Heart left ventricle (tissue), 16 donors: Measurements from ENCODE around the gene VWC2L. TPM values are rescaled to one million over a fixed set of nuclear protein-coding genes. Genes with fewer than 3 reads are reported as not detected.

ENCODE experiments used
- ATAC-seq, 4 donors: fragments of 200-7000 bp; cut with Tn5 transposase; one replicate each; pipeline ENCODE4 v1.9.1; 2020 to 2022; ENCODE audit warnings: moderate library complexity in 4 of 4, mild to moderate bottlenecking in 3 of 4, moderate number of reproducible peaks in 1 of 4
- DNase-seq, 5 donors: peaks; one replicate each; pipeline ENCODE4 v3.0.0-alpha.2; 2020
- H3K27ac ChIP-seq, 12 donors: fragments of 200-600 bp; sonication (generic) in 4 of 12; one replicate each; pipeline versions ENCODE4 v1.5.0 to v1.8.0; 2016 to 2022; ENCODE audit warnings: mild to moderate bottlenecking in 2 of 12
- H3K27me3 ChIP-seq, 9 donors: fragments of 200-600 bp; sonication (generic) in 2 of 9; one replicate each; pipeline versions ENCODE4 v1.5.1 to v1.8.0; 2016 to 2022; ENCODE audit warnings: mild to moderate bottlenecking in 3 of 9
- H3K36me3 ChIP-seq, 9 donors: fragments of 200-600 bp; sonication (generic) in 2 of 9; one replicate each; pipeline versions ENCODE4 v1.5.0 to v1.8.0; 2018 to 2022; ENCODE audit warnings: mild to moderate bottlenecking in 2 of 9
- H3K4me1 ChIP-seq, 12 donors: fragments of 200-600 bp; sonication (generic) in 4 of 12; one replicate each; pipeline versions ENCODE4 v1.5.0 to v1.8.0; 2016 to 2022; ENCODE audit warnings: mild to moderate bottlenecking in 3 of 12
- H3K4me3 ChIP-seq, 12 donors: fragments of 200-600 bp; sonication (generic) in 4 of 12; one replicate each; pipeline versions ENCODE4 v1.5.0 to v1.8.0; 2017 to 2022; ENCODE audit warnings: mild to moderate bottlenecking in 9 of 12, moderate library complexity in 4 of 12
- H3K9me3 ChIP-seq, 12 donors: fragments of 200-600 bp; sonication (generic) in 4 of 12; one replicate each; pipeline versions ENCODE4 v1.5.0 to v1.8.0; 2016 to 2022; ENCODE audit warnings: mild to moderate bottlenecking in 1 of 12
- POLR2A ChIP-seq, 2 donors: fragments of 450-650 bp; IDR thresholded peaks; one replicate each; pipeline ENCODE4 v1.6.1; 2017; ENCODE audit warnings: antibody characterized with exemption in 2 of 2, mild to moderate bottlenecking in 2 of 2, moderate library complexity in 2 of 2
- WGBS, 4 donors: extraction: QIAGEN DNeasy Blood & Tissue Kit in 2 of 4; methylation state at CpG; one replicate each; pipeline versions ENCODE4 v1.1.5 to v1.1.7; 2013 to 2018; 5-methylcytosine and 5-hydroxymethylcytosine counted together
- intact Hi-C, 10 donors: fragments of 100-400 bp; cut with DNase I; formaldehyde crosslinking; loops; one replicate each; pipeline versions ENCODE4 v1.11.1 to v1.14.2; 2022
- polyA plus RNA-seq, 2 donors: library from polyadenylated mRNA; stranded (reverse); fragments of 200-250 nt; gene quantifications; one replicate each; pipeline ENCODE4 v1.2.3, GENCODE V29; 2013
- total RNA-seq, 9 donors: library from RNA; depleted of rRNA in 2 of 9; stranded (reverse); fragments of >200 nt in 2 of 9; fragmentation: NEBNext Ultra II Directional in 3 of 9; extraction: Animal tissue kit (Norgen Biotek cat#: 25700) in 3 of 9; gene quantifications; one replicate each; pipeline versions ENCODE4 v1.1.0 to v1.2.4, GENCODE V29; 2016 to 2023
- TF ChIP-seq, protein P1 (sequence below), 12 donors: fragments of 200-600 bp; sonication (generic) in 4 of 12; IDR thresholded peaks; one replicate each; pipeline versions ENCODE4 v1.5.0 to v1.8.0; 2018 to 2022; ENCODE audit warnings: antibody characterized with exemption in 12 of 12, mild to moderate bottlenecking in 5 of 12
- donor health status: ischemic (EF 13 %, LVEDD 7.1; RV severe dilation, severe dysfunction).
- donor health status: healthy with polysubstance abuse.
- donor health status: DM: no; HTN: yes; CAD: no.
- donor health status: DM: no; HTN: no; CAD: no.
- donor health status: ischemic (EF 25% LVEDD 6.9; RV normal size, moderate dysfunction).
- donor health status: ischemic (EF 25% LVEDD 5.7; RV mildly dilated, moderate dysfunction).
- donor health status: healthy.
- donor health status: DM: yes; HTN: yes; CAD: no.
- donor health status: ischemic (EF 35%, LVEDD 5.7; RV mildly dilated, moderate dysfunction).
- donor health status: nonischemic (EF 11% LVEDD 7.7; RV severe dilation, severe dysfunction).
- donor health status: DM: yes; HTN: yes; CAD: no.
- donor health status: PGD.
- donor health status: ischemic (EF 29% LVEDD 5.4; RV normal size, mild dysfunction).
- donor health status: nonischemic (EF 23%, LVEDD 6.1; RV moderate dilation, normal function).

Gene VWC2L
- total and polyA plus RNA-seq, 11 donors: 0.13 TPM; not detected in 10

DNA sequence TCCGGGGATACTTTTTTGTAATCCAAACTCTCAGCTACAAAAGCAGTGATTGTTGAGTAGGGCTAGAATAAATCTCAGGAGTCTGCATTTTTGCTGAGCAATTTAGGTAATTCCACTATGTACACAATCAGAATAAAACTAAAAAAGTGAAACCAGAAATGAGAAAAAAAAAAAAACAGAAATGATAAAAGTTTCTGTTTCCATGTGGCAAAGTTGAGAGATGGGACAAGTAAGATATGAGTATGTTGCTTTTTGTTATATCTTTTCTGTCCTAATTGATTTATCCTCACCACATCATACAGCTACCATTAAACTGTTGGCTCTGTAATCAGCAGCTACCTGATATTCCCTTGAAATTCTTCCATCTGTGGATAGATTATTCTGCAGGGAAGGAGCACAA lies 92.7 kb downstream of the VWC2L start:
- H3K9me3 ChIP-seq: no peaks in the 10 kb centered on the region
- peaks cover 0 to 14% (median 0%) of the 10 kb centered on the region in 12 donors for H3K4me1 ChIP-seq
- no peak overlapping the region for H3K4me3 ChIP-seq
- 81 to 90% (median 83%) methylated on average over 1 of the region's 1 CpG for WGBS, 4 donors
- DNase-seq (no peak), ATAC-seq (no peak)
- H3K27ac ChIP-seq: no peak overlapping the region
- no peaks in the 10 kb centered on the region for H3K36me3 ChIP-seq
- intact Hi-C loops: no loop called here
- H3K27me3 ChIP-seq: no peaks in the 10 kb centered on the region
- TF ChIP-seq, protein P1, sequence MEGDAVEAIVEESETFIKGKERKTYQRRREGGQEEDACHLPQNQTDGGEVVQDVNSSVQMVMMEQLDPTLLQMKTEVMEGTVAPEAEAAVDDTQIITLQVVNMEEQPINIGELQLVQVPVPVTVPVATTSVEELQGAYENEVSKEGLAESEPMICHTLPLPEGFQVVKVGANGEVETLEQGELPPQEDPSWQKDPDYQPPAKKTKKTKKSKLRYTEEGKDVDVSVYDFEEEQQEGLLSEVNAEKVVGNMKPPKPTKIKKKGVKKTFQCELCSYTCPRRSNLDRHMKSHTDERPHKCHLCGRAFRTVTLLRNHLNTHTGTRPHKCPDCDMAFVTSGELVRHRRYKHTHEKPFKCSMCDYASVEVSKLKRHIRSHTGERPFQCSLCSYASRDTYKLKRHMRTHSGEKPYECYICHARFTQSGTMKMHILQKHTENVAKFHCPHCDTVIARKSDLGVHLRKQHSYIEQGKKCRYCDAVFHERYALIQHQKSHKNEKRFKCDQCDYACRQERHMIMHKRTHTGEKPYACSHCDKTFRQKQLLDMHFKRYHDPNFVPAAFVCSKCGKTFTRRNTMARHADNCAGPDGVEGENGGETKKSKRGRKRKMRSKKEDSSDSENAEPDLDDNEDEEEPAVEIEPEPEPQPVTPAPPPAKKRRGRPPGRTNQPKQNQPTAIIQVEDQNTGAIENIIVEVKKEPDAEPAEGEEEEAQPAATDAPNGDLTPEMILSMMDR (IDR thresholded peaks at IDR 0.05): no peak
- no peak for TF ChIP-seq POLR2A (IDR thresholded peaks at IDR 0.05)

DNA sequence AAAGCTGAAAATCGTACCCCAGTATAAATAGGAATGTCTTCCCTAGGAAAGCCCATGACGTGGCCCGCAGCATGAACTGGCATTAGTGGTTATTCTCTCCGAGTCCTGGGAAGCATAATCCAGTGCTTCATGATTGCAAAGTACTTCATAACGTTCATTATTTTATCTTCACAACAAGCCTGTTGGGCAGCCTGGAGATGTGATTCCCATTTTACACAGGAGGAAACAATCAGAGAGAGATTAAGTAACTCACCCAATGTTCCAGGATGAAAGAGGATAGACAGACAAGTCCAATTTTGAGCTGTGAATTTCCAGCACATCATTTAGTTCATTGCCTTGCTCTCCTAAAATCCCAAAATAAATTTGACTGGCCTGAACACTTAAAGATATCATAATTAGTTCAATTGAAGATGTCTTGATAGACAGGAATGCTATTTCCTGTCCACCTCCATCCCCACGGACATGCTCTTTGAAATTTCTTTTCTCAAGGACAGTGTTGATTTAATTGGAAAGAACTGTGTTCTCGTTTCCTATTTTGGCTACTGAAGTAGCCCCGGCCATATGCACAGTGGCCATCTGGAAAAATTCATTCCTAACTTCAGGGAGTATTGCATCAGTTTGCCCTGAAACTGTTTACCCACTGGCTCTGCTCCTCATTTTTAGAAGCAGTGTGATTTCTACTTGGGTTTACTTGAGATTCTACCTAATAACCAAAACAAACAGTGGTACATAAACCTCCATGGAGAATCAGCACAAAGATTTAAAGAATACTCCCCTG lies 93.9 kb downstream of the VWC2L start:
- Histone ChIP-seq H3K4me1 (peaks cover 0 to 14% (median 0%) of the 10 kb centered on the region in 12 donors), H3K36me3 (no peaks in the 10 kb centered on the region), H3K9me3 (no peaks in the 10 kb centered on the region), H3K27me3 (no peaks in the 10 kb centered on the region), H3K4me3 (no peak overlapping the region), H3K27ac (peak overlapping the region in 5 of 12 donors; percentile 2 to 22 (median 15))
- 38 to 54% (median 43%) methylated on average over 8 of the region's 8 CpGs for WGBS, 4 donors
- TF ChIP-seq POLR2A (IDR thresholded peaks at IDR 0.05): no peak
- TF ChIP-seq, protein P1 (IDR thresholded peaks at IDR 0.05): no peak
- DNase-seq (peak in 1 of 5 donors; percentile 19), ATAC-seq (peak; percentile 47 to 89 (median 82))
- intact Hi-C loops: no loop called here

DNA sequence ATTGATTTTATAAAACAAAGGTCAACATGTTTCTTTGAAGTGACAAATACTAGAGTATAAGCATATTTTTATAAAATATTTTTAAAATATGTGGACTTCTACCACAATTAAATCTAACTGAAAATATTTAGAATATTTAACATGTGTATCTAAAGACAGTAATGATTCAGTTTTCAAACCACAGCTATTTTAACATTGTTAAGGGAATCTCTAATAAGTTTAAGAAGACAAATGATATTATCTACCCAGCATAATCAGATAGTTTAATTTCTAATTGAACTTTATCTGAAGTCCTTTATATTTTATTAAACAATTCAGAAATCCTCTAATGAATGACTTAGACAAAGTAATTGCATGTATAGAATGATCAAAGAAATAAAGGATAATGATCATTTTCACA lies 96.2 kb downstream of the VWC2L start:
- TF ChIP-seq, protein P1 (IDR thresholded peaks at IDR 0.05): no peak
- intact Hi-C loops: no loop called here
- ATAC-seq: no peak
- Histone ChIP-seq H3K9me3 (no peaks in the 10 kb centered on the region), H3K4me1 (peaks cover 0 to 14% (median 0%) of the 10 kb centered on the region in 12 donors), H3K27ac (no peak overlapping the region), H3K27me3 (no peaks in the 10 kb centered on the region), H3K4me3 (no peak overlapping the region), H3K36me3 (no peaks in the 10 kb centered on the region)
- no peak for DNase-seq

DNA sequence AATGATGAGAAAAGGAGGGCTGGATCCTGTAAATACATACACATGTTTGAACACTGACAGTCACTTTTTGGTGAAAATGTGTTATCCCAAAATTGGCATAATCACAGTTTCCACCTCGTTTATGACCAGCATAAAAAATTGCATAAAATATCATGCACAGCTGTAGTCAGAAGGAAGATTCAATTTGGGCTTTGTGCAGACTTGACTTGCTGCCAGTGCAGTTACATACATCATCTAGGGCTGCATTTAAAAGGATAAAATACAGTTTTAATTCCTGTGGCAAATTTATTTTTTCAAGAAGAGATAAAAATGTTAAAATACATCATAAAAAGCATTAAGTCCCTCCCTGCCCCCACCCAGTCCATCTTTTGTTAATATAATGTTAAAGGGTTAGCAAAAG lies 103.8 kb downstream of the VWC2L start:
- Histone ChIP-seq H3K9me3 (no peaks in the 10 kb centered on the region), H3K4me1 (no peaks in the 10 kb centered on the region), H3K27ac (no peak overlapping the region), H3K27me3 (no peaks in the 10 kb centered on the region), H3K4me3 (no peak overlapping the region), H3K36me3 (no peaks in the 10 kb centered on the region)
- no peak for DNase-seq
- intact Hi-C loops: no loop called here
- TF ChIP-seq, protein P1 (IDR thresholded peaks at IDR 0.05): no peak
- no peak for TF ChIP-seq POLR2A (IDR thresholded peaks at IDR 0.05)
- ATAC-seq: no peak
- WGBS, 4 donors: 31 to 58% (median 35%) methylated on average over 1 of the region's 1 CpG
